ENCODE data around the gene TMEM250.

The TMEM250 gene

DNA sequence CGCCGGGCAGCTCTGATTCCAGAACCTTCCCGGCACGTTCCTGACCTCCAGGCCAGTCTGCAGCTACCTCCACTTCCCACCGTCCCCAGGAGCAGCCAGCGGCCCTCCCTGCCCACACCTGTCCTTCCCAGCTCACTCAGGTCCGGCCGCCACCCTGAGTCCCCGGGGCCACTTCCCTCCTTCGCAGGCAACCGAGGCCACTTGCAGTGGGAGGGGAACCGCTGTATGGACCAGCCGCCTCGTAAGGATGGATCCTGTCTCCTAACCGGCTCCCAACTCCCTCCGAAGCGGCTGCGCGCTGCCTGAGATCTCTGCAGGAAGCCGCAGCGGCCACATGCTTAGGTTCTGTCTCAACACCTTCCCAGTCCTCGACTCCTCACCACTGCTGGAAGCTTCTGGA lies 7.5 kb downstream of the TMEM250 start:
- TF ChIP-seq FOXK2 (IDR thresholded peaks at IDR 0.05), result no peak
- no peak for TF ChIP-seq FOXM1 (IDR thresholded peaks at IDR 0.05; ENCODE audit: borderline replicate concordance)
- TF ChIP-seq HDGF (IDR thresholded peaks at IDR 0.05; ENCODE audit: borderline replicate concordance), result no peak
- ChIA-PET CTCF (interaction anchor here (0.8 kb wide), 1 partner anchor 11 kb away, joined by 3 read pairs; no protein-coding TSS in a partner anchor), POLR2A (interaction anchor here (1.0 to 2.2 kb wide), 3 partner anchors 9 to 17 kb away, joined by 3 to 7 read pairs (median 5); no protein-coding TSS in a partner anchor)
- no peak for DNase-seq (ENCODE audit: extremely low spot score)

- ChIA-PET POLR2A (interaction anchor here (1.1 to 2.2 kb wide), 5 partner anchors 7 to 16 kb away, joined by 3 to 11 read pairs (median 5); partner anchors contain the start of genes NACC2 and TMEM250), CTCF (no interaction called here)
- TF ChIP-seq L3MBTL2 (conservative IDR thresholded peaks at IDR 0.05) (peak; percentile 72), CTBP1 (IDR thresholded peaks at IDR 0.05; ENCODE audit: borderline replicate concordance) (no peak), ARNT (IDR thresholded peaks at IDR 0.05) (no peak)
- no peak for DNase-seq (ENCODE audit: extremely low spot score)
Measured at GRCh38 chr9:136110082-136111061, 8.3 kb downstream of the TMEM250 start.

DNA sequence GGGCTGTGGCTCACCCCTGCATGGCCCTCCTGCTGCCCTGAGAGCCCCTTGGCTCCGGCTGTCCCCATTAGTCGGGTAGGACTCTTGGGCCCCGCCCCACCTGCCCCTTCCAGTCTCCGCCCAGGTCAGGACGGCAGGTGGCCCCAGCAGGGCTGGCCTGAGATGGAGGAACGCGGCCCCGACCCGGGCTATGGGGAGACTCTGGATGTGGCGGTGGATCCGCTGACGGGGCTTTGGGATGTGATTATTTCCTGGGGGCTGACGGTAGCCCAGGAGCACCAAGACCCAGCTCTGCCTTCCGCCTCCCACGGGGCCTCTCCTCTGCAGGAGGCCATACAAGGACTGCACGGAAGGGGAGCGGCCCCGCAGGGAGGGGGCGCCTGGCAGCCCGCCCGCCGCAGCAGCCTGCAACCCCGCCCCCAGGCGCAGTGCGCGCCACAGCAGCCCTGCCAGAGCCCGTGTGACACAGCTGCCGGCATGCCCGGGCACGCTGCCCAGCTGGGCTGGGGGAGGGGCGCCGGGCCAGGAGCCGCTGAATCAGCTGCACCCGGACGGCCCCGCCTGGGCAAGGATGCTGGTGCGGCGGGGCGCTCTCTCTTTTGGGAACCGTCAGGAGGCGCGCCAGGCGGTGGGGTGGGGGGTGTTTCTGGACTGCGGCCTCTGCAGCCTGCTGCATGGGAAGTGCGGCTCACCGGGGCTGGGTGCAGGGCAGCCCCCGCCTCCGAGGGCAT lies 9.2 kb downstream of the TMEM250 start:
- DNase-seq (ENCODE audit: extremely low spot score), result peak; percentile 67
- TF ChIP-seq ARNT (IDR thresholded peaks at IDR 0.05), result peak; percentile 77
- TF ChIP-seq BHLHE40 (IDR thresholded peaks at IDR 0.05; ENCODE audit: borderline replicate concordance), result no peak
- TF ChIP-seq SP1 (IDR thresholded peaks at IDR 0.05), result no peak
- no peak for TF ChIP-seq L3MBTL2 (conservative IDR thresholded peaks at IDR 0.05)
- no peak; the same call in 1 of the 2 replicates for TF ChIP-seq FOXM1 (IDR thresholded peaks at IDR 0.05; ENCODE audit: borderline replicate concordance)
- peak; percentile 88 for TF ChIP-seq LEF1 (IDR thresholded peaks at IDR 0.05; ENCODE audit: borderline replicate concordance)
- no peak for TF ChIP-seq CTBP1 (IDR thresholded peaks at IDR 0.05; ENCODE audit: borderline replicate concordance)
- ChIA-PET POLR2A (interaction anchor here (1.1 to 2.1 kb wide), 4 partner anchors 8 to 15 kb away, joined by 3 to 11 read pairs (median 4); partner anchors contain the start of genes NACC2 and TMEM250), CTCF (no interaction called here)

GRCh38 chr9:136108648-136109266 lies 9.9 kb downstream of the TMEM250 start:
- no peak for TF ChIP-seq TARDBP (IDR thresholded peaks at IDR 0.05)
- TF ChIP-seq NFRKB (IDR thresholded peaks at IDR 0.05), result no peak
- TF ChIP-seq FOXM1 (IDR thresholded peaks at IDR 0.05; ENCODE audit: borderline replicate concordance), result no peak
- no peak for TF ChIP-seq LEF1 (IDR thresholded peaks at IDR 0.05; ENCODE audit: borderline replicate concordance)
- TF ChIP-seq CTBP1 (IDR thresholded peaks at IDR 0.05; ENCODE audit: borderline replicate concordance), result no peak
- no peak for TF ChIP-seq BHLHE40 (IDR thresholded peaks at IDR 0.05; ENCODE audit: borderline replicate concordance)
- no peak for TF ChIP-seq HDGF (IDR thresholded peaks at IDR 0.05; ENCODE audit: borderline replicate concordance)
- TF ChIP-seq PKNOX1 (IDR thresholded peaks at IDR 0.05), result no peak
- no peak for TF ChIP-seq SP1 (IDR thresholded peaks at IDR 0.05)
- no peak for TF ChIP-seq FOXA1 (IDR thresholded peaks at IDR 0.05)
- no peak for TF ChIP-seq ARNT (IDR thresholded peaks at IDR 0.05)
- ChIA-PET POLR2A (interaction anchor here (0.9 to 2.1 kb wide), 3 partner anchors 9 to 14 kb away, joined by 3 to 11 read pairs (median 3); partner anchors contain the start of gene TMEM250), CTCF (no interaction called here)
- no peak for DNase-seq (ENCODE audit: extremely low spot score)

DNA sequence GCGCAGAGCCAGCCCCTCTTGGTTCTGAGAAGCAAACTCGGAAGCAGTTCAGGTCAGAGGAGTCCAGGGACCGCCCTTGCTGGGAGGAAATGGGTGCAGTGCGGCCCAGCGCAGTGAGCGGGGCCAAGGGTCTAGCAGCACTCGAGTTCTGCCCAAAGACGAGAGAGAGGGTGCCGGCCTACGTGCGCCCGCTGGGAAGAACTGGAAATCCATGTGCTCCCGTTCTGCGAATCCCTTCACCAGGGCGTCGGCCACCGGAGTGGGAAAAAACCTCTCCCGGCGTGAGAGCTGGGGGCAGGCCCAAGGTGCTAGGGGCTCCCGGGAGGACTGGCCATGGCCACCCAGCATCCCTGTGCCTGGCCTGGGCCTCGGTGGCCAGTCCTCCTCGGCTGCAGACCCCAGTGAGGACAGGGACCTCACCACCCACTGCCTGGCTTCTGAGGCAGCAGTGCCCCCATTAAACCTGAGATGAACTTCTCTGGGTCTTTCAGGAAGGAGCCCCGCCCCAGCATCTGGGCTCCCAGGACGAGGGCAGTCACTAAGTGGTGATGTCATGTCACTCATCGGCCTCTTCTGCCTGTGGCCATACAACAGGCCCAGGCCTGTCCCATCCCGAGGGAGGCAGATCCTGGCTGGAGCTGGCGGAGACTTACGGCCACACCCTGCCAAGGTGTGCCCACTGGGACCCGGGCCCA lies 10.6 kb downstream of the TMEM250 start:
- POLR2A ChIA-PET, result interaction anchor here (0.9 to 2.1 kb wide), 3 partner anchors 10 to 14 kb away, joined by 3 to 11 read pairs (median 3); partner anchors contain the start of gene TMEM250
- TF ChIP-seq NFRKB (IDR thresholded peaks at IDR 0.05), result no peak
- no peak for TF ChIP-seq L3MBTL2 (conservative IDR thresholded peaks at IDR 0.05)
- TF ChIP-seq BHLHE40 (IDR thresholded peaks at IDR 0.05; ENCODE audit: borderline replicate concordance), result no peak
- TF ChIP-seq CTBP1 (IDR thresholded peaks at IDR 0.05; ENCODE audit: borderline replicate concordance), result no peak
- no peak for TF ChIP-seq FOXM1 (IDR thresholded peaks at IDR 0.05; ENCODE audit: borderline replicate concordance)
- no peak; the same call in 1 of the 2 replicates for TF ChIP-seq PKNOX1 (IDR thresholded peaks at IDR 0.05)
- no peak for TF ChIP-seq SP1 (IDR thresholded peaks at IDR 0.05)
- no peak for TF ChIP-seq FOXA1 (IDR thresholded peaks at IDR 0.05)
- CTCF ChIA-PET, result no interaction called here
- DNase-seq (ENCODE audit: extremely low spot score), result no peak

- POLR2A ChIA-PET, result no interaction called here
- TF ChIP-seq PKNOX1 (IDR thresholded peaks at IDR 0.05), result no peak
- TF ChIP-seq L3MBTL2 (conservative IDR thresholded peaks at IDR 0.05), result no peak
- no peak for TF ChIP-seq CTBP1 (IDR thresholded peaks at IDR 0.05; ENCODE audit: borderline replicate concordance)
- no peak for TF ChIP-seq SUZ12 (IDR thresholded peaks at IDR 0.05)
- no peak for TF ChIP-seq FOXK2 (IDR thresholded peaks at IDR 0.05)
- no peak for TF ChIP-seq BHLHE40 (IDR thresholded peaks at IDR 0.05; ENCODE audit: borderline replicate concordance)
- TF ChIP-seq FOXM1 (IDR thresholded peaks at IDR 0.05; ENCODE audit: borderline replicate concordance), result no peak
- no peak for TF ChIP-seq NFRKB (IDR thresholded peaks at IDR 0.05)
- TF ChIP-seq ZNF384 (IDR thresholded peaks at IDR 0.05), result no peak
- no peak for TF ChIP-seq ARNT (IDR thresholded peaks at IDR 0.05)
- TF ChIP-seq LEF1 (IDR thresholded peaks at IDR 0.05; ENCODE audit: borderline replicate concordance), result no peak
- TF ChIP-seq HDGF (IDR thresholded peaks at IDR 0.05; ENCODE audit: borderline replicate concordance), result no peak
- TF ChIP-seq FOXA1 (IDR thresholded peaks at IDR 0.05), result no peak
- no peak for TF ChIP-seq ELF4 (IDR thresholded peaks at IDR 0.05)
- TF ChIP-seq TARDBP (IDR thresholded peaks at IDR 0.05), result no peak
- no peak for TF ChIP-seq SP1 (IDR thresholded peaks at IDR 0.05)
- no peak for DNase-seq (ENCODE audit: extremely low spot score)
- CTCF ChIA-PET, result no interaction called here
Measured at GRCh38 chr9:136107155-136107952, 11.3 kb downstream of the TMEM250 start.

All from HEK293T (cell line).